Stimulated activated CD8-positive, alpha-beta memory T cell treated with anti-CD3 and anti-CD28 coated beads, Interleukin-4, amount 100 ng/mL, for 1 hour (primary cell): Measurements from ENCODE around the gene TTLL11.
"Not testable (repeated sequence)": the region's sequence is repeated elsewhere in the genome, so short reads cannot be mapped to it uniquely, and the experiment has no call there.

Experiments
- DNase-seq, 2 donors: peaks; one replicate each; pipeline ENCODE4 v3.0.0-alpha.2; 2020; ENCODE audit warnings: low read depth in 2 of 2, low spot score in 1 of 2

Gene TTLL11

DNA sequence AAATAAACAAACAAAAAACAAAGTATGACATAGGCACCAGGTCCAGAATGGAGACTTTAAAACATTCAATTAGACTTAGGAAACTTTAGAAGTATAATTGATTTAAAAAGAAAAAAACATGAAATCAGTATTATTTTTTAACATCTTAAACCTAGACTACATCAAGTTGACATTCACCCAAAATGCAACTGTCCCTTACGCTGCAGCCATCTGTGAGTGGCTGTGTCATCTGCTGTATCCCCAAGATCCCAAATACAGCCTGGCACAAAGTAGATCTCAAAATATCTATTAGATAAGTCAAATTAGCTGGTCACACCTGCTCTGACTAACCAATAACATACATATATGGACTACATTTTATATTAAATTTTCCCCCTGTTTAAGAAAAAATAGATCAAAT lies 7.8 kb downstream of the TTLL11 start:
- no peak for DNase-seq

- no peak for DNase-seq
Measured at GRCh38 chr9:122084026-122084675, 9.0 kb downstream of the TTLL11 start.

DNA sequence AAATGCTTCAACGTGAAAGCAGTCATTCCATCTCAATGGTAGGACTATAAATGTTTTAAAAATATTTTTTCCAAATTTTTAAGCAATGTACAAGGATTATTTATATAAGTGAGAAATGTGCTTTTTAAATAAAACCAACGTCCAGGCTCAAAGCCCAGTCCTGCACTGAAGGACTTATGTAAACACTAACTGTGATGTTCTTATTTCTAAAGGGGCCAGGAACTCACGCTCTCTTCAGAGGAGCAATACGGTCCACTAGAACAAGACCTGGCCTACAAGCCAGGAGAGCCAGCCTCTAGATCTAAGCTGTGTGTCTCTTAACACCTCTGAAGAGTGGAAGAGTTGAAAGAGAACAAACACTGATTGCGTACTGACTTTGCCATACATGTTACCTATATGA lies 12.1 kb downstream of the TTLL11 start:
- DNase-seq: no peak

GRCh38 chr9:122078557-122078956 lies 14.6 kb downstream of the TTLL11 start:
- DNase-seq: no peak

GRCh38 chr9:122076773-122077172 lies 16.3 kb downstream of the TTLL11 start:
- DNase-seq: no peak

DNA sequence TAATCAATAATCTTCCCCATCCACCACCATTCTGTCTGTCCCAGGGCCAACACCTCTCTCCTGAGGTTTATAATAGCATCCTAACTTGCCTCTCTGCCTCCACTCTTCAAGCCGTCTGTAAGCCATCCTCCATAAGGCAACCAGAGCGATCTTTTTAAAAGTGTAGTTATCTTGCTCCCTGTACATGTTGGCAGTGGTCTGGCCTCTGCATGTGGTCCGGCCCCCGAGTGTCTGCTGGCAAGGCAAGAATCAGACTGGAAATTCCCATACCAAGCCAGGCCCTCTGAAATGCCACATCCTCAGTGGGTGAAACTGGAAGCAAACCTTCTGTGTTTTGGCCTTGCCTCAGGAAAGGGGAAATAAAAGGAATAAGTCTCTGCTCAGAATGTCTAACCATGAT lies 17.0 kb downstream of the TTLL11 start:
- DNase-seq: no peak

DNA sequence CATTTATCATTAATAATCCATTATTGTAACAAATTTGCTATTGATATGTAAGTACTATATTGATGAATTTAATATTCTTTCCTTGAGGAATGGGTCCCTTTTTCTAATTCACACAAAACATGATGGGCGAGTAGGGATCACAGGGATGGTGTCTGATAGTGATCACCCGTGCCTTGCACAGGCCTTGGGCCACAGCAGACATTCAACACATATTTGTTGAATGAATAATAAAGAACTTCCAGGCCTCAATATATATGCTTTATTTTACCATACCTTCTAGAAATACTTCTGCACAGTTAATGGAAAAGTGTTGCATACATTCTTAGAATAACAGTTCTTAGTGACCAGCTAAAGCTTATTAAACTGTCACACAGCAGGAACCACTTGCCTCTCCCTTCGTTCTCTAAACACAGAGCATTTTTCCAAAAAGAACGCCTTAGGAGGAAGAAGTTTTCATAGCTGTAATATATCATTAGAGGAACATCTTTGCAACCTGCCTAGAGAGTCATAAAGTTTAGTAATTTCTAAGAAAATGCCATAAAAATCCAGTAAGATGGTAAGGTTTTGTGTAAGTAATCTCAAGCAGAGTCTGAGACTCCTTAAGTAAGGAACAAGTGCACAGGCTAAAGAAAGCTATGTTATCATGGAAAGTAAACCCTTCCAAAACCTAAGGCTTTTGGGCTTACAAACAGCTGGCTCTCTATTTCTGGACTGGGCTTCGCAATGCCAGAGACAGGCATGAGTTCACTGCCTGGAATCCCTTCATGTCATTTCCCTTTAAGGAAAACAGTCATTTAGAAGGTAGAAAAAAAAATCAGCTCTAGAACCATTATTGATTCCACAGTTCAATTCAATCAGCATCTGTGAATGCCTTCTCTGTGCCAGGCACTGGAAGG lies 17.7 kb downstream of the TTLL11 start:
- no peak for DNase-seq

DNA sequence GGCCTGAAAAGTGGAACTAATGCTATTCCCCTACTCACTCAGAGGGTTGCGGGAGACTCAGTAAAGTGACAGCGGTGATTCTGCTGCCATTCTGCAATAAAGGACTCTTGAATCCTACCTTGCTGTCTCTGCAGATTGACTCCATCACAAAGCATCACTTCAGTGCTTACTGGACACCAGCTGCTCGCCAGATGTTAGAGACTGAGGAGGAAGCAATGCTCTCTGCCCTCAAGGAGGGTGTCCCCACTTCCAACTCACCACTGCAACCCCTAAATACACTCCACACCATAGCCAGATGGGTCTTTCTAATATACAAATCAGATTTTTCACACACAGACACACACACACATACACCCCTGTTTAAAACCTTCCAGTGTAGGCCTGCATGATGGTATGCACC lies 21.4 kb downstream of the TTLL11 start:
- no peak for DNase-seq

DNA sequence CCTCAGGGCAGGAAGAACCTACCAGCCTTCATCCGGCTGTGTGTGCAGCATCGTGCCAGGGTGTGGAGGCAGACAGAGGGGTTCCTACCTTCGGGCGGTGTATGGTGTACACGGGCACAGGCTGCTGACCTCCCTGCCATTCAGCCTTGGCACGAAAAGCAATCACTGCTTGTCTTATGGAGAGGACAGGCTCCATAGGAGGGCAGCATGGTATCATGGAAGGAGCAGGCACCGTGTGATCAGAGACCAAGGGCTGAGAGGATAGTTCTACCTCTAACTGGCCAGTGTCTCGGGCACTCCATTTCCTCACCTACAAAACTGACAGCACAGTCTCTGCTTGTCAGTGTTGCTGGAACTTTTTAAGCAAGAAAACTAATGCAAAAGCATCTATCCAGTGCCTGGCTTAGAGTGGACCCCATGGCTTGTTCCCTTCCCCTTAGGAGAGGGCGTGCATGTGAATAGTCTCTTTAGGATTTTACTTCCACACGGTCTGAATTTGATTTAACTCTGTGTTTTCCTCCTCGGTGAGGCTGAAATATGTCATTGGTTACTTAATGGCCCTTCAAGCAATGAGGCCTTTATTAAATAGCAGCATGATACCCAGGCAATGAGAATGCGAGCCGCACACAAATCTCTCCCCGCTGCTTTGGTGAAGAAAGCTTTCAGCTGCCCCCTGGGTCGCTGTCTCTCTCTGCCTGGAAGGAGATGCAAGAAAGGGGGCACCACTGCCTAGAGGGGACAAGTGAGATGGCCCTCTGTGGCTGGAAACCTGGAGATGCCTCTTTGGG lies 22.2 kb downstream of the TTLL11 start:
- DNase-seq: no peak

DNA sequence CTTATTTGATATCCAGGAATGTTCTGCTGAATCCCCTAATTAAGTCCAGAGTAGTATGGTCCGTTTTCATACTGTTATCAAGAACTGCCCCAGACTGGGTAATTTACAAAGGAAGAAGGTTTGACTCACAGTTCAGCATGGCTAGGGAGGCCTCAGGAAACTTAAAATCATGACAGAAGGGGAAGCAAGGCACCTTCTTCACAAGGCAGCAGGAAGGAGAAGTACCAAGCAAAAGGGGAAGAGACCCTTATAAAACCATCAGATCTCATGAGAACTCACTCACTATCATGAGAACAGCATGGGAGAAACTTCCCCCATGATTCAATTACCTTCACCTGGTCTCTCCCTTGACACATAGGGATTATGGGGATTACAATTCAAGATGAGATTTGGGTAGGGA lies 26.4 kb downstream of the TTLL11 start:
- not testable (repeated sequence) for DNase-seq

DNA sequence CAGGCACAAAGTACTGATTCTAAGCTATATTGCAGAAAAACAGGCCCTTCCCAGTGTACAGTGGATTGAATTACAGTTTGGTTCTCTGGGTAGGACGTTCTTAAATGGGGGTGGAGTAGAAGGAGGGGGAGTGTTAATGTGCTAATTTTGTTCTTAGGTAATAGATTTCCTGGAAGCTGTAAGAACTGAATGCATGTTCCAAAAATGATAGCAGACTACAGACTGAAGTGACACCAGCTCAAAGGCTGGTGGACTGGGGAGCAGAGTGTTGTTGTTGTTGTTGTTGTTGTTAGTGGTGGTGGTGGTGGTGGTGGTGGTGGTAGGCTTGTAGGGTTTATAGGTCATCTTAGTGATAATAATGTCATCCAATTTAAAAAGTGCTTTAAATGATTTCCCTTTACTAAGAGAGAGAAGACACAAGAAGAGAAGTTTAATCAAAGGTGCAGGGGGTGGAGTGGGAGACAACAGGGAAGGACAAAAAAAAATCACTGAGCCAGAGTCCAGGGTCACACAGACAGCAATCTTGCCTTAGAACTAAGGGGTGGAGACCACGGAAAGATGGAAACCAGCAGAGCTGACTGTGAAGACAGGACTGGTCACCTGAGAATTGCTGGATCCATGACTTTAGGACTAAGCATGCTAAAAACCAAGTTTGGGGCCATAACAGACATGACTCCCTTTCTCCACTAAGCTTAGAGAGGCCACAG lies 27.0 kb downstream of the TTLL11 start:
- DNase-seq: no peak

DNA sequence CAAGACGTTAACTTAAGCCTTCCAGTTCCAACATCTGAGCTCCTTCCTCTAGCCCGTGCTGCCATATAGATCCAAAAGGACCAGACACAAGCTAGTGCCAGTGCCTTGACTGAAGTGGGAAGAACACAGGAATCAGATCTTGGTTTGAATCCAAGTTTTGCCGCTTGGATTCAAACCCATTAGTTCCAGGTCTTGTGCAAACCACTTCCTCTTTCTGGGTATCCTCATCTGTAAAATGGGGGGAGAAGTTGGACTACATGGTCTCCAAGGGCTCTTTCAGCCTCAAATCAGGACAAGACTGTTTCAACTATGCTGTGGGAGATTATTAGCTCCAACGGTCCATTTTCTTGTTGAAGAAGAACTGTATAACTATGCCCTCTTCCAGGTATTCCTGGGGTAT lies 32.6 kb downstream of the TTLL11 start:
- DNase-seq: no peak

DNA sequence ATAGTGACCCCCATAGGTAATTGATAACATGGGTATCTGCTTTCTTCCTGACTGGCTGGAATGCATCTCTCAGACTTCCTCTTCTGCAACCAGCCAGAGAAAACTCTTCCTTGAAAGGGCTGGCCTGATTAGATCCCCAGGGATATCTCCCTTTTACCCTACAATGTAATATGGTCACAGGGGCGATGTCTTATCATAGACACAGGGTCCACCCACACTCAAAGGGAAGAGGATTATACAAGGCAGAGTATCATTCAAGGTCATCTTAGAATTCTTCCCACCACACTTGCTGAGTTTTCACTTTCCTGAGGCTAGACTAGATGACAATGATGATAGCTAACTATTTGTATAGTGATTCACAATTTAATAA lies 33.2 kb downstream of the TTLL11 start:
- DNase-seq: no peak

DNA sequence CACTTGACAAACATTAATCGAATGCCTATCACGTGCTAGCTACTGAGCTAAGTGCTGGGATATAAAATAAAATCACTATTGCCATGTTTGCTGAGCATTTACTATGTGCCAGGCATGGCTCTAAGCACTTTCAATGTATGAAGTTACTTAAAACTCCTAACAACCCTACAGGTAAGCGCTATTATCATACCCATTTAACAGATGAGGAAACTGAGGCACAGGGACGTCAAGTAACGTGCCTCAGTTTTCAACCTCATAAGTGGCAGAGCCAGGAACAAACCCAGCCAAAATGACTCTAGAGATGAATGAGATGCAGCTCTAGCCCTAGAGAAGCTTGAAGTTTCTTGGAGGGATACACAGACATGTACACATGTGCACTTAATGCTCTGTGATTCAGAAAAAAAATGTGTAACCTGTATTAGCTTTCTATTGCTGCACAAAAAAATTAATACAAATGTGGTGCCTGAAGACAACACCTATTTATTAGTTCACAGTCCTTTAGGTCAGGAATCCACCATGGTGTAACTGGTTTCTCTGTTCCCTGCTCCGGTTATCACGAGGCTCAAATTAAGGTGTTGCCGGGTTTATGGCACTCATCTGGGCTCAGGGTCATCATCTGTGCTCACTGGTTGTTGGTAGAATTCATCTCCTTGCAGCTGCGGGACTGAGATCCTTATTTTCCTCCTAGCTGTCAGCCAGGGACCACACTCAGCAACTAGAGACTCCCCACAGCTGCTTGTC lies 33.7 kb downstream of the TTLL11 start:
- no peak for DNase-seq

DNA sequence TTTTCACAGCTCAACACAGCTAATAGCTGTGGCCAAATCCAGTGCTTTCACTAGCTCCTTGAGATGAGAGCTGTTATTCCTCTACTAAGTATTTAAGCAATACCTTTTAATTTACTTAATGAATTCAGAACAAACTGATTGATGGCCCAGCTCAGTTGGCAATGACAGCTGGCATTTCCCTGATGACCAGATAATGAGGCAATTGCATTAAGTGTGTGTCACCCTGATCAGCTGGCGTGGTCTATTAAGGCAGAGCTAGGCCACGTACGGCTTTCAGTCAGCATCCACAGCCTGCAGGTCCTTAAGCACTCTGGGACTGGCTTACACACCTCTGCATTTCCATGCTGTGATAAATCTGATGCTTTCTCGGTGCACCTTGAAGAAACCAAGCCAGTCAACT lies 34.4 kb downstream of the TTLL11 start:
- DNase-seq: no peak

GRCh38 chr9:122058051-122058450 lies 35.1 kb downstream of the TTLL11 start:
- DNase-seq: no peak

GRCh38 chr9:122057211-122057610 lies 35.9 kb downstream of the TTLL11 start:
- no peak for DNase-seq

- DNase-seq: no peak
Measured at GRCh38 chr9:122056484-122056883, 36.6 kb downstream of the TTLL11 start.

GRCh38 chr9:122055701-122056100 lies 37.4 kb downstream of the TTLL11 start:
- DNase-seq: no peak

DNA sequence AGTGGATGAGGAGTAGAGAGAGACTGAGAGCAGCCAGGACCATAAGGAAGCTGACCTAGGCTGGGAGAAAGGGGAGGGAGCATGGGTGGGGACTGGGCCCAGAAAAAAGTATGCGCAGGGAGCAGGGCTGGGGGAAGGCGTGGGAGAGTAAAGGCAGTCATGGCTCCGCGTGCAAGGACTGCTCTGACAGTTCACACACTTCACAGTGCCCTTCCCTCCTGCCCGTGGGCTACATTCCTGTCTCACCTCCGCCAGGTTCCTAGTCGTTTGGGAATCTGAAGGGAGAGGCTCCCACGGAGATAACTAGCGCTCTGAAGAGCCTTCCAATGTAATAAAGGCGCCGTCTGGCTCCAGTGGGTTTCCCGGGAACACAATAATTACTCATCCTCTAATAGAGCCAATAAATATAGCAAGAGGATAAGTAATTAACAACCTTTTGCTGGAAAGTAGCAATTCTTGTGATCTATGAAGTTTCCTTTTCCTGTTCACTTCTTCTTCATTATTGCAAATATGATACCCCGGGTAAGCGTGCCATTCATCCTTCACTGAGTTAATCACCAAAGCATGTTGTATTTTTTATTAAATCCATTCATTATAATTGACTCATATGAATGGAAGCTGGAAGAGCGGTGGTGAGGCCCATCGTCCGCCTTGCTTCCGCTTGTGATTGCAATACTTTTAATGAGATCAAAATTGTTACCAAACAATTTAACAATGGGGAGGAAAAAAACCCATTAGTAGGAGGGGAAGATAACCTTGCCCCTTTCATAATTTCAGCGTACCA lies 39.3 kb downstream of the TTLL11 start:
- DNase-seq: no peak
